K562 (cell line): Measurements from ENCODE around the gene SLC9B2. TPM values are rescaled to one million over a fixed set of nuclear protein-coding genes. Genes with fewer than 3 reads are reported as not detected.

Source experiments
- polyA plus RNA-seq, 8 experiments: library from polyadenylated mRNA; depleted of rRNA in 4 of 8; stranded (reverse) in 5 of 8; unstranded in 3 of 8; fragments of >200 nt; fragmentation: Nextera tagmentation in 2 of 8; fragmentation: Illumina TruSeq in 1 of 8; extraction: Ambion mirVana in 2 of 8; extraction: Trizol in 1 of 8; gene quantifications; 2 replicates each; pipeline versions ENCODE4 v1.2.1 to v1.2.3, GENCODE V29; 2011 to 2014; ENCODE audit warnings: inconsistent platforms in 1 of 8, missing spikeins in 1 of 8
- total RNA-seq, 7 experiments: library from RNA; depleted of rRNA in 6 of 7; stranded (reverse); fragments of >200 nt in 6 of 7; fragmentation: Illumina TruSeq in 2 of 7; extraction: Trizol in 2 of 7; gene quantifications; 2 replicates each; pipeline versions ENCODE4 v1.2.1 to v1.2.3, GENCODE V29; 2011 to 2021; ENCODE audit warnings: low replicate concordance in 1 of 7
- TF ChIP-seq, protein P1 (sequence below), 2 experiments: fragments of 450-650 bp in 1 of 2; sonication (generic) in 1 of 2; formaldehyde crosslinking in 1 of 2; IDR thresholded peaks; 2 replicates each; pipeline versions ENCODE4 v1.7.1 to v1.9.0; 2016 to 2022; ENCODE audit warnings: inconsistent platforms in 1 of 2, mild to moderate bottlenecking in 1 of 2, missing genetic modification reagents in 1 of 2

The SLC9B2 gene
- total and polyA plus RNA-seq, 9 of the 15 experiments (the other 6 are each of a cell fraction or from before 2014, with no cell fraction given): 6.6 to 14.6 (median 11.4) TPM

DNA sequence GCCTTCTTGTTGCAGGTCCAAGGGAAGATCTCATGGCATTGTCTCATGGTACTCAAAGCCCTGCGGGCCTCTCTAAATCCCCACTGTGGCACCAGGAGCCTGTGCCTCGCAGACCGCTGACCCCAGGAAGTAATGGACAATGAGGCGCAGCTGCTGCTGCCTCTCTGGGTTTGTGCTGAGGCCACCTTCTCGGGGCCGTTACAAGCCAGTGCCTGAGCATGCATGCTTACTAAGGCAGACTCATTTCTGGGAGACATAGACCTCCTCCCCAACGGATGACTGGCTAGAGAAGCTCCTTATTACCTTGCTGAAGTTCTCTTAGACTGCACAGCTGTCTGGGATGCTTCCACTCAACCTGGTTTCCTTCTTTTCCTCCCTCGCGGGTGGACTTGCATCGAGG is 21.8 kb upstream of the SLC9B2 start (continued):
- TF ChIP-seq, protein P1, sequence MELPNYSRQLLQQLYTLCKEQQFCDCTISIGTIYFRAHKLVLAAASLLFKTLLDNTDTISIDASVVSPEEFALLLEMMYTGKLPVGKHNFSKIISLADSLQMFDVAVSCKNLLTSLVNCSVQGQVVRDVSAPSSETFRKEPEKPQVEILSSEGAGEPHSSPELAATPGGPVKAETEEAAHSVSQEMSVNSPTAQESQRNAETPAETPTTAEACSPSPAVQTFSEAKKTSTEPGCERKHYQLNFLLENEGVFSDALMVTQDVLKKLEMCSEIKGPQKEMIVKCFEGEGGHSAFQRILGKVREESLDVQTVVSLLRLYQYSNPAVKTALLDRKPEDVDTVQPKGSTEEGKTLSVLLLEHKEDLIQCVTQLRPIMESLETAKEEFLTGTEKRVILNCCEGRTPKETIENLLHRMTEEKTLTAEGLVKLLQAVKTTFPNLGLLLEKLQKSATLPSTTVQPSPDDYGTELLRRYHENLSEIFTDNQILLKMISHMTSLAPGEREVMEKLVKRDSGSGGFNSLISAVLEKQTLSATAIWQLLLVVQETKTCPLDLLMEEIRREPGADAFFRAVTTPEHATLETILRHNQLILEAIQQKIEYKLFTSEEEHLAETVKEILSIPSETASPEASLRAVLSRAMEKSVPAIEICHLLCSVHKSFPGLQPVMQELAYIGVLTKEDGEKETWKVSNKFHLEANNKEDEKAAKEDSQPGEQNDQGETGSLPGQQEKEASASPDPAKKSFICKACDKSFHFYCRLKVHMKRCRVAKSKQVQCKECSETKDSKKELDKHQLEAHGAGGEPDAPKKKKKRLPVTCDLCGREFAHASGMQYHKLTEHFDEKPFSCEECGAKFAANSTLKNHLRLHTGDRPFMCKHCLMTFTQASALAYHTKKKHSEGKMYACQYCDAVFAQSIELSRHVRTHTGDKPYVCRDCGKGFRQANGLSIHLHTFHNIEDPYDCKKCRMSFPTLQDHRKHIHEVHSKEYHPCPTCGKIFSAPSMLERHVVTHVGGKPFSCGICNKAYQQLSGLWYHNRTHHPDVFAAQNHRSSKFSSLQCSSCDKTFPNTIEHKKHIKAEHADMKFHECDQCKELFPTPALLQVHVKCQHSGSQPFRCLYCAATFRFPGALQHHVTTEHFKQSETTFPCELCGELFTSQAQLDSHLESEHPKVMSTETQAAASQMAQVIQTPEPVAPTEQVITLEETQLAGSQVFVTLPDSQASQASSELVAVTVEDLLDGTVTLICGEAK (IDR thresholded peaks at IDR 0.05): no peak
- TF ChIP-seq, protein P1 (CRISPR knock-in tag; IDR thresholded peaks at IDR 0.05): no peak
